HCT116 (cell line): ENCODE data around the gene MDFI.

ENCODE experiments used
- CTCF ChIP-seq, 3 experiments: fragments of 200-600 bp in 1 of 3; sonication (generic) in 1 of 3; IDR thresholded peaks in 2 of 3; conservative IDR thresholded peaks in 1 of 3; 2 replicates each; pipeline ENCODE4 v1.5.1; 2012 to 2017; ENCODE audit warnings: low read depth in 2 of 3, low read length in 2 of 3, antibody characterized with exemption in 1 of 3, borderline replicate concordance in 1 of 3, control low read depth in 1 of 3, mild to moderate bottlenecking in 1 of 3, mixed read lengths in 1 of 3, mixed run types in 1 of 3, moderate library complexity in 1 of 3; ENCODE audit not compliant: insufficient read depth in 1 of 3
- EGR1 ChIP-seq: IDR thresholded peaks from 2 replicates; pipeline ENCODE4 v1.6.1; 2012; ENCODE audit warnings: low read depth
- MAX ChIP-seq: IDR thresholded peaks from 2 replicates; pipeline ENCODE4 v1.6.1; 2012
- POLR2AphosphoS5 ChIP-seq: IDR thresholded peaks from 2 replicates; pipeline ENCODE4 v1.6.1; 2011; ENCODE audit warnings: mild to moderate bottlenecking, low read depth, low read length, moderate library complexity
- REST ChIP-seq: IDR thresholded peaks from 2 replicates; pipeline ENCODE4 v1.6.1; 2012; ENCODE audit warnings: low read depth

GRCh38 chr6:41596807-41597206, 41.5 kb upstream of the MDFI start:
- no peak for TF ChIP-seq CTCF (IDR thresholded peaks at IDR 0.05 in 2 of 3, conservative IDR thresholded peaks at IDR 0.05 in 1 of 3; ENCODE audit: borderline replicate concordance in 1 of 3, insufficient read depth in 1 of 3, low read depth in 2 of 3, low read length in 2 of 3)
- TF ChIP-seq POLR2AphosphoS5, result no peak
- no peak for TF ChIP-seq REST
- TF ChIP-seq MAX, result no peak
- no peak for TF ChIP-seq EGR1
